B cell (primary cell): ENCODE measurements around the gene HECA. TPM values are rescaled to one million over a fixed set of nuclear protein-coding genes. Genes with fewer than 3 reads are reported as not detected.

Experiments
- ATAC-seq: fragments of 200-7000 bp; cut with Tn5 transposase; one replicate; pipeline ENCODE4 v1.10.0; 2021; ENCODE audit warnings: low read depth, mild to moderate bottlenecking, moderate number of reproducible peaks, moderate library complexity
- CTCF ChIA-PET: fragments of 350-600 bp; sonication (Branson Sonifier 250); formaldehyde crosslinking; loops from one replicate; lab custom pipeline; 2021; ENCODE audit warnings: antibody characterized with exemption, inconsistent platforms; lab: Charles Lee
- POLR2A ChIA-PET: fragments of 350-600 bp; sonication (Branson Sonifier 250); formaldehyde crosslinking; loops from one replicate; lab custom pipeline; 2021; ENCODE audit warnings: antibody characterized with exemption; lab: Charles Lee
- DNase-seq: peaks from one replicate; pipeline ENCODE4 v3.0.0; 2013
- H2AFZ ChIP-seq: 2 replicates; pipeline ENCODE4 v1.6.1; 2012; ENCODE audit warnings: mild to moderate bottlenecking, low read depth, low read length; ENCODE audit not compliant: insufficient read depth, poor library complexity, severe bottlenecking
- H3K27ac ChIP-seq, 2 donors: 1 replicate in 1 of 2; 2 replicates in 1 of 2; pipeline ENCODE4 v1.5.1; 2012 to 2013; ENCODE audit warnings: low read length in 2 of 2, mild to moderate bottlenecking in 2 of 2, moderate library complexity in 1 of 2
- H3K27me3 ChIP-seq, 4 experiments: fragments of 200-600 bp in 1 of 4; sonication (generic) in 1 of 4; replicated peaks in 1 of 4; 1 replicate in 2 of 4; 2 replicates in 2 of 4; pipeline versions ENCODE4 v1.6.1 to v1.7.0; 2013 to 2016; ENCODE audit warnings: low read length in 3 of 4, mild to moderate bottlenecking in 2 of 4, mixed read lengths in 1 of 4, moderate library complexity in 1 of 4; ENCODE audit not compliant: insufficient read depth in 4 of 4, control insufficient read depth in 3 of 4; ENCODE audit errors: control extremely low read depth in 1 of 4
- H3K36me3 ChIP-seq, 2 experiments: replicated peaks in 1 of 2; 1 replicate in 1 of 2; 2 replicates in 1 of 2; pipeline versions ENCODE4 v1.6.1 to v1.7.1; 2013; ENCODE audit warnings: low read length in 1 of 2; ENCODE audit not compliant: insufficient read depth in 2 of 2, control insufficient read depth in 1 of 2; ENCODE audit errors: control extremely low read depth in 1 of 2, extremely low read depth in 1 of 2
- H3K4me1 ChIP-seq, 2 donors: fragments of 200-600 bp in 1 of 2; sonication (generic) in 1 of 2; 1 replicate in 1 of 2; 2 replicates in 1 of 2; pipeline versions ENCODE4 v1.5.1 to v1.6.1; 2013 to 2017; ENCODE audit warnings: low read length in 2 of 2; ENCODE audit not compliant: control insufficient read depth in 2 of 2, insufficient read depth in 2 of 2
- H3K4me2 ChIP-seq: replicated peaks from 2 replicates; pipeline ENCODE3; 2012; ENCODE audit warnings: mild to moderate bottlenecking, low read depth, low read length; ENCODE audit not compliant: poor library complexity, severe bottlenecking
- H3K4me3 ChIP-seq, 5 experiments: fragments of 200-600 bp in 1 of 5; sonication (generic) in 1 of 5; 1 replicate in 3 of 5; 2 replicates in 2 of 5; pipeline versions ENCODE4 v1.5.1 to v1.7.0; 2011 to 2016; ENCODE audit warnings: low read length in 4 of 5, mild to moderate bottlenecking in 4 of 5, low read depth in 2 of 5, control low read depth in 1 of 5, moderate library complexity in 1 of 5; ENCODE audit not compliant: insufficient read depth in 1 of 5; ENCODE audit errors: control extremely low read depth in 1 of 5, extremely low read depth in 1 of 5
- H3K79me2 ChIP-seq: fragments of 200-600 bp; sonication (generic); one replicate; pipeline ENCODE4 v1.6.0; 2016; ENCODE audit warnings: low read length; ENCODE audit not compliant: control insufficient read depth, insufficient read depth
- H3K9ac ChIP-seq: fragments of 200-600 bp; sonication (generic); 2 replicates; pipeline ENCODE4 v1.6.1; 2017; ENCODE audit warnings: mild to moderate bottlenecking, low read length, moderate library complexity
- H3K9me3 ChIP-seq, 3 donors: one replicate each; pipeline versions ENCODE4 v1.6.1 to v1.7.1; 2013; ENCODE audit warnings: low read length in 2 of 3; ENCODE audit not compliant: control insufficient read depth in 2 of 3, insufficient read depth in 1 of 3; ENCODE audit errors: control extremely low read depth in 1 of 3
- H4K20me1 ChIP-seq: 2 replicates; pipeline ENCODE4 v1.6.0; 2012; ENCODE audit warnings: mild to moderate bottlenecking, low read length; ENCODE audit not compliant: insufficient read depth, control insufficient read depth, poor library complexity, severe bottlenecking
- H3K27ac Mint-ChIP-seq: one replicate; pipeline ENCODE4 v1.8.0; 2021; ENCODE audit warnings: mixed read lengths
- H3K27me3 Mint-ChIP-seq: one replicate; pipeline ENCODE4 v1.8.0; 2021; ENCODE audit warnings: mixed read lengths
- H3K4me1 Mint-ChIP-seq: one replicate; pipeline ENCODE4 v1.8.0; 2021; ENCODE audit warnings: mixed read lengths
- H3K4me3 Mint-ChIP-seq: one replicate; pipeline ENCODE4 v1.8.0; 2021; ENCODE audit warnings: mixed read lengths
- H3K9me3 Mint-ChIP-seq: one replicate; pipeline ENCODE4 v1.8.0; 2022; ENCODE audit warnings: mixed read lengths; ENCODE audit not compliant: insufficient read depth
- EZH2 ChIP-seq: IDR thresholded peaks from 2 replicates; pipeline ENCODE4 v1.6.1; 2012; ENCODE audit warnings: borderline replicate concordance, low read depth, mild to moderate bottlenecking, moderate library complexity, low read length; ENCODE audit not compliant: insufficient read depth, poor library complexity, severe bottlenecking
- WGBS: methylation state at CpG from one replicate; pipeline ENCODE4 v1.1.5; 2013; ENCODE audit warnings: missing lambda C conversion rate; ENCODE audit not compliant: insufficient coverage; 5-methylcytosine and 5-hydroxymethylcytosine counted together
- intact Hi-C: fragments of 100-400 bp; cut with micrococcal nuclease; formaldehyde crosslinking; loops from one replicate; pipeline ENCODE4 v1.10.0; 2022
- polyA plus RNA-seq: library from polyadenylated mRNA; depleted of rRNA; stranded (reverse); fragments of >200 nt; gene quantifications from 2 replicates; pipeline ENCODE4 v1.2.3, GENCODE V29; 2012
- total RNA-seq, 2 donors: library from RNA; stranded (reverse); fragments of 120-200 nt in 1 of 2; gene quantifications; 1 replicate in 1 of 2; 2 replicates in 1 of 2; pipeline versions ENCODE4 v1.2.3 to v1.2.4, GENCODE V29; 2013 to 2022
- TF ChIP-seq, protein P1 (sequence below): fragments of 200-600 bp; IDR thresholded peaks from one replicate; pipeline ENCODE4 v1.8.0; 2022; ENCODE audit warnings: antibody characterized with exemption, mild to moderate bottlenecking

HECA gene
- total and polyA plus RNA-seq, 2 donors (not counting 1 experiment from before 2014, with no cell fraction given), result 19.2 to 50.4 TPM

DNA sequence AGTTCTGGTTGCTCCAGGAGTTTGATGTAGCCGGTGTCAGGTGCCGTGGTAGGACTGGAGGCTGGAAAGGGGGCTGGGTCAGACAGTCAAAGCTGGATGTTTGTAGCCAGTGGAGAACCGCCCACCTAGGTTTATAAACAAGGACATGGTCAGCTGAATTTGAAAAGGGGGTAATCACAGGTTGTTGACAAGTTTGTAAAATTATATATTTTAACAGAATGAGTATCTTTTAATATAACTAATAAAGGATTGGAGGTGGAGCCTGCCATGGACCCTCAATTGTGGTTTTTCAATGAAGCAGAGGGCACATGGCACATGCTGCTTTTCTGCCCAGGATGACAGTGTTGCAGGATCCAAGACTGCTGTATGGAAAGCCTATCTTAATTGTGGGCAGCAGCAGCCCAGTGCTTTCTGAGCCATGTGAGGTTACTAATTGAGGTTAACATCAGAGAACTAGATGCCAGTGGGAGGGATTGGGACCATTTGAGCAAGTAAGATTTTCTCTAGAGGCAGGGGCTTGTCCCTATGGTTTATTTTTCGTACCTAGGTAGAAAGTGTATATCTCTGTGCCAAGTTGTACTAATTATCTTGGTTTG, 9.7 kb downstream of the HECA start:
- Histone ChIP-seq H3K79me2 (peaks cover 99% of the 10 kb centered on the region), H3K36me3 (peaks cover 0 to 9% of the 10 kb centered on the region in 2 experiments), H2AFZ (no peak overlapping the region), H3K27ac (no peak overlapping the region), H4K20me1 (peaks cover 95% of the 10 kb centered on the region), H3K4me3 (no peak overlapping the region), H3K4me1 (peaks cover 55 to 65% of the 10 kb centered on the region in 2 donors), H3K27me3 (no peaks in the 10 kb centered on the region), H3K9ac (no peak overlapping the region), H3K9me3 (no peaks in the 10 kb centered on the region), H3K4me2 (peak overlapping the region; percentile 17)
- TF ChIP-seq EZH2, result no peak
- TF ChIP-seq, protein P1, sequence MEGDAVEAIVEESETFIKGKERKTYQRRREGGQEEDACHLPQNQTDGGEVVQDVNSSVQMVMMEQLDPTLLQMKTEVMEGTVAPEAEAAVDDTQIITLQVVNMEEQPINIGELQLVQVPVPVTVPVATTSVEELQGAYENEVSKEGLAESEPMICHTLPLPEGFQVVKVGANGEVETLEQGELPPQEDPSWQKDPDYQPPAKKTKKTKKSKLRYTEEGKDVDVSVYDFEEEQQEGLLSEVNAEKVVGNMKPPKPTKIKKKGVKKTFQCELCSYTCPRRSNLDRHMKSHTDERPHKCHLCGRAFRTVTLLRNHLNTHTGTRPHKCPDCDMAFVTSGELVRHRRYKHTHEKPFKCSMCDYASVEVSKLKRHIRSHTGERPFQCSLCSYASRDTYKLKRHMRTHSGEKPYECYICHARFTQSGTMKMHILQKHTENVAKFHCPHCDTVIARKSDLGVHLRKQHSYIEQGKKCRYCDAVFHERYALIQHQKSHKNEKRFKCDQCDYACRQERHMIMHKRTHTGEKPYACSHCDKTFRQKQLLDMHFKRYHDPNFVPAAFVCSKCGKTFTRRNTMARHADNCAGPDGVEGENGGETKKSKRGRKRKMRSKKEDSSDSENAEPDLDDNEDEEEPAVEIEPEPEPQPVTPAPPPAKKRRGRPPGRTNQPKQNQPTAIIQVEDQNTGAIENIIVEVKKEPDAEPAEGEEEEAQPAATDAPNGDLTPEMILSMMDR, result no peak
- no peaks in the 10 kb centered on the region for H3K9me3 Mint-ChIP-seq
- peak overlapping the region; percentile 15 for H3K27ac Mint-ChIP-seq
- peak overlapping the region; percentile 21 for H3K4me3 Mint-ChIP-seq
- WGBS, result 88% methylated on average over 2 of the region's 4 CpGs
- intact Hi-C loops, result no loop called here
- ChIA-PET POLR2A (interaction anchor here (0.6 kb wide), 1 partner anchor 12 kb away, joined by 3 read pairs; no protein-coding TSS in a partner anchor), CTCF (interaction anchor here (0.6 to 0.7 kb wide), 2 partner anchors 11 to 220 kb away, joined by 3 read pairs; no protein-coding TSS in a partner anchor)
- no peak for DNase-seq
- H3K27me3 Mint-ChIP-seq, result no peaks in the 10 kb centered on the region
- H3K4me1 Mint-ChIP-seq, result peaks cover 81% of the 10 kb centered on the region
- no peak for ATAC-seq

DNA sequence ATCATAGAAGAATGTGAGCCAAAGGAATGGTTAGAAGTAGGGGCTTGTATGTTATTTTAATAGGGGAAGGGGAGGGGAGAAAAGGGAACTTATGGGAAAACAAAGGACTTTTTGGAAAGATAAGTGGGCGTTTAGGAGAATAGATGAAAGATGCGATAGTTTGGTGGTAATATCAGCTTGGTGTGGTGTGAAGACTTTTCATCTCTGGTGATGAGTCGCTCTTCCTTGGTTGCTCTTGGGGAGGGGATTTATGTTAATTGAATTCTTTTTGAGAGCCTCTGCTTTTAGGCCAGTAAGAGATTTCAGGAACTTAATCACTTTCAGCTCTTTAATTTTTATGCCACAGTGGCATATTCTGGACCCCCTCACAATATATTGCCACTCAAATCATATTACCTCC, 10.8 kb downstream of the HECA start:
- Histone ChIP-seq H3K9ac (no peak overlapping the region), H3K36me3 (peaks cover 0 to 7% of the 10 kb centered on the region in 2 experiments), H2AFZ (no peak overlapping the region), H3K79me2 (peaks cover 98% of the 10 kb centered on the region), H4K20me1 (peaks cover 94% of the 10 kb centered on the region), H3K4me1 (peaks cover 57 to 66% of the 10 kb centered on the region in 2 donors), H3K4me3 (no peak overlapping the region), H3K4me2 (no peak overlapping the region), H3K9me3 (no peaks in the 10 kb centered on the region), H3K27ac (no peak overlapping the region), H3K27me3 (no peaks in the 10 kb centered on the region)
- peaks cover 80% of the 10 kb centered on the region for H3K4me1 Mint-ChIP-seq
- no peaks in the 10 kb centered on the region for H3K9me3 Mint-ChIP-seq
- H3K27ac Mint-ChIP-seq, result no peak overlapping the region
- POLR2A ChIA-PET, result interaction anchor here (1.3 kb wide), 1 partner anchor 11 kb away, joined by 3 read pairs; no protein-coding TSS in a partner anchor
- intact Hi-C loops, result loop anchor here (2.0 kb wide), 1 partner anchor 15 kb away; no protein-coding TSS in a partner anchor
- TF ChIP-seq EZH2, result no peak
- TF ChIP-seq, protein P1, result no peak
- CTCF ChIA-PET, result no interaction called here
- ATAC-seq (no peak), DNase-seq (no peak)
- 80% methylated on average over 2 of the region's 3 CpGs for WGBS
- H3K27me3 Mint-ChIP-seq, result no peaks in the 10 kb centered on the region
- peak overlapping the region; percentile 15 for H3K4me3 Mint-ChIP-seq
